ENCODE results near the gene ADAMTS12.

- TF ChIP-seq CTCF (IDR thresholded peaks at IDR 0.05) (no peak), POLR2A (IDR thresholded peaks at IDR 0.05; ENCODE audit: low read depth) (no peak), POLR2AphosphoS5 (IDR thresholded peaks at IDR 0.05) (no peak)
These were observed 260.0 kb downstream of the ADAMTS12 start for GRCh38 chr5:33631786-33632185.
